ENCODE data around the gene GOPC. TPM values are rescaled to one million over a fixed set of nuclear protein-coding genes. Genes with fewer than 3 reads are reported as not detected.

GOPC gene
- total and polyA plus RNA-seq, 2 experiments from 2014 or later, result 15.5 to 26.4 TPM

GRCh38 chr6:117534974-117535373 lies 67.3 kb downstream of the GOPC start (continued):
- TF ChIP-seq, protein P1, sequence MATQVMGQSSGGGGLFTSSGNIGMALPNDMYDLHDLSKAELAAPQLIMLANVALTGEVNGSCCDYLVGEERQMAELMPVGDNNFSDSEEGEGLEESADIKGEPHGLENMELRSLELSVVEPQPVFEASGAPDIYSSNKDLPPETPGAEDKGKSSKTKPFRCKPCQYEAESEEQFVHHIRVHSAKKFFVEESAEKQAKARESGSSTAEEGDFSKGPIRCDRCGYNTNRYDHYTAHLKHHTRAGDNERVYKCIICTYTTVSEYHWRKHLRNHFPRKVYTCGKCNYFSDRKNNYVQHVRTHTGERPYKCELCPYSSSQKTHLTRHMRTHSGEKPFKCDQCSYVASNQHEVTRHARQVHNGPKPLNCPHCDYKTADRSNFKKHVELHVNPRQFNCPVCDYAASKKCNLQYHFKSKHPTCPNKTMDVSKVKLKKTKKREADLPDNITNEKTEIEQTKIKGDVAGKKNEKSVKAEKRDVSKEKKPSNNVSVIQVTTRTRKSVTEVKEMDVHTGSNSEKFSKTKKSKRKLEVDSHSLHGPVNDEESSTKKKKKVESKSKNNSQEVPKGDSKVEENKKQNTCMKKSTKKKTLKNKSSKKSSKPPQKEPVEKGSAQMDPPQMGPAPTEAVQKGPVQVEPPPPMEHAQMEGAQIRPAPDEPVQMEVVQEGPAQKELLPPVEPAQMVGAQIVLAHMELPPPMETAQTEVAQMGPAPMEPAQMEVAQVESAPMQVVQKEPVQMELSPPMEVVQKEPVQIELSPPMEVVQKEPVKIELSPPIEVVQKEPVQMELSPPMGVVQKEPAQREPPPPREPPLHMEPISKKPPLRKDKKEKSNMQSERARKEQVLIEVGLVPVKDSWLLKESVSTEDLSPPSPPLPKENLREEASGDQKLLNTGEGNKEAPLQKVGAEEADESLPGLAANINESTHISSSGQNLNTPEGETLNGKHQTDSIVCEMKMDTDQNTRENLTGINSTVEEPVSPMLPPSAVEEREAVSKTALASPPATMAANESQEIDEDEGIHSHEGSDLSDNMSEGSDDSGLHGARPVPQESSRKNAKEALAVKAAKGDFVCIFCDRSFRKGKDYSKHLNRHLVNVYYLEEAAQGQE (IDR thresholded peaks at IDR 0.05; ENCODE audit: unreplicated experiment), result no peak
- TF ChIP-seq ZNF114 (CRISPR knock-in tag; IDR thresholded peaks at IDR 0.05), result no peak
- TF ChIP-seq NANOG (IDR thresholded peaks at IDR 0.05; ENCODE audit: borderline replicate concordance), result no peak
- TF ChIP-seq CTCF (conservative IDR thresholded peaks at IDR 0.05; ENCODE audit: low read depth in 2 of 2), result no peak
- TF ChIP-seq POLR2AphosphoS5 (IDR thresholded peaks at IDR 0.05; ENCODE audit: low read depth), result no peak
- TF ChIP-seq EZH2phosphoT487 (IDR thresholded peaks at IDR 0.05; ENCODE audit: unreplicated experiment), result no peak
- TF ChIP-seq STAT1 (IDR thresholded peaks at IDR 0.05; ENCODE audit: unreplicated experiment), result no peak
- no peak for TF ChIP-seq ETS1 (IDR thresholded peaks at IDR 0.05)
- TF ChIP-seq JUNB (IDR thresholded peaks at IDR 0.05; ENCODE audit: unreplicated experiment), result no peak
- no peak for TF ChIP-seq CREB1 (CRISPR knock-in tag; IDR thresholded peaks at IDR 0.05; ENCODE audit: low read depth)
- TF ChIP-seq ZNF331 (CRISPR knock-in tag; IDR thresholded peaks at IDR 0.05; ENCODE audit: low read depth), result no peak

DNA sequence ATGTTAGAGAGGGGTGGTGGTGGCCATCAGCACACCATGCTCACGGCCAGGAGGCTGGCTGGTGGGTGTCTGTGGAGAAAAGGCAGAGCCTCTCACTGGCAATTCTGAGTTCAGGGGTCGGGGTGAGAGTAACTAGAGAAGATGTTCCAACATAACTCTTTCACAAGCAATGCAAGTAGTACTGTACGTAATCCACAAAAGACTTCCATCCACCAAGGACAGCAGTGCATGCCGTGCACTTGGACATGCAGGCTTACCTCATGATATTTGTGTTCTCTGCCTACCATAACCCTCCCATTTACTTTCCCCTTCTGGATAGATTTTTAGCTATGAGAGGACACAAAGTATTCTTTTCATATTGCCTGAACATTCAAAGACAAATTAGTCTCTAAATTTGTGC lies 68.5 kb downstream of the GOPC start:
- H3K9me3 Mint-ChIP-seq, result no peaks in the 10 kb centered on the region
- Histone ChIP-seq H3K4me2 (no peak overlapping the region), H3F3A (replicated peaks; ENCODE audit: low read depth) (no peaks in the 10 kb centered on the region), H3K36me3 (ENCODE audit: insufficient read depth) (no peaks in the 10 kb centered on the region), H4K20me1 (replicated peaks; ENCODE audit: insufficient read depth) (no peaks in the 10 kb centered on the region), H2AFZ (no peak overlapping the region), H3K4me1 (ENCODE audit: insufficient read depth) (no peaks in the 10 kb centered on the region), H3K27me3 (ENCODE audit: insufficient read depth) (no peaks in the 10 kb centered on the region), H3K79me2 (replicated peaks; ENCODE audit: insufficient read depth) (no peaks in the 10 kb centered on the region), H3K4me3 (no peak overlapping the region), H3K9me2 (ENCODE audit: insufficient read depth) (no peaks in the 10 kb centered on the region), H3K27ac (ENCODE audit: low read depth) (no peak overlapping the region)
- no peaks in the 10 kb centered on the region for H3K27me3 Mint-ChIP-seq (ENCODE audit: insufficient read depth, low read depth, poor library complexity)
- H3K4me3 Mint-ChIP-seq, result no peak overlapping the region
- ATAC-seq (no peak), DNase-seq (ENCODE audit: low spot score) (no peak)
- peaks cover 5% of the 10 kb centered on the region; the same call in 2 of the 3 replicates for H3K4me1 Mint-ChIP-seq
- H3K36me3 Mint-ChIP-seq (ENCODE audit: low read depth), result no peaks in the 10 kb centered on the region
- TF ChIP-seq ZNF462 (CRISPR knock-in tag; IDR thresholded peaks at IDR 0.05) (no peak), NANOG (IDR thresholded peaks at IDR 0.05; ENCODE audit: borderline replicate concordance) (no peak)
- H3K27ac Mint-ChIP-seq, result no peak overlapping the region
